ENCODE results near the gene ECT2. TPM values are rescaled to one million over a fixed set of nuclear protein-coding genes. Genes with fewer than 3 reads are reported as not detected.
"Not testable (repeated sequence)": the region's sequence is repeated elsewhere in the genome, so short reads cannot be mapped to it uniquely, and the experiment has no call there.

Gene ECT2
- 10 to 100 TPM; 48.2 to 52.8 TPM for total RNA-seq

- H3K9me3 Mint-ChIP-seq: no peaks in the 10 kb centered on the region
- peak within 1 kb of the TSS; percentile 87 for H3K4me3 Mint-ChIP-seq
- CTCF ChIA-PET: interaction anchor here (0.6 to 1.9 kb wide), 17 partner anchors 11 to 303 kb away, joined by 3 to 7 read pairs (median 4); partner anchors contain the start of genes GHSR and NCEH1
- POLR2A ChIA-PET: interaction anchor here (1.0 to 1.7 kb wide), 2 partner anchors 10 to 1842 kb away, joined by 3 to 4 read pairs; partner anchors contain the start of gene EIF5A2
- peak within 1 kb of the TSS; percentile 87 for H3K27ac Mint-ChIP-seq
- peaks cover 22% of the 10 kb centered on the region for H3K4me1 Mint-ChIP-seq (ENCODE audit: low read depth)
- H3K27me3 Mint-ChIP-seq: peaks cover 1% of the 10 kb centered on the region
- peaks cover 16% of the 10 kb centered on the region for H3K36me3 Mint-ChIP-seq
- peak; percentile 99 for DNase-seq
- intact Hi-C loops (cut with micrococcal nuclease): loop anchor here (1.0 to 10.0 kb wide), 7 partner anchors 26 to 713 kb away; partner anchors contain the start of genes FNDC3B and NCEH1
These were observed at the start of gene ECT2 for GRCh38 chr3:172750368-172751174. ECT2 (plus strand) TSS chr3:172750726; CDS start chr3:172754531, 3,805 bp downstream.

GRCh38 chr3:172700936-172701455 is 49.5 kb upstream of the ECT2 start:
- Mint-ChIP-seq H3K4me3 (no peak overlapping the region), H3K9me3 (no peaks in the 10 kb centered on the region), H3K4me1 (ENCODE audit: low read depth) (no peaks in the 10 kb centered on the region), H3K27me3 (no peaks in the 10 kb centered on the region), H3K27ac (no peak overlapping the region), H3K36me3 (no peaks in the 10 kb centered on the region)
- DNase-seq: no peak
- intact Hi-C loops (cut with micrococcal nuclease): no loop called here
- CTCF ChIA-PET: interaction anchor here (1.0 kb wide), 1 partner anchor 28 kb away, joined by 5 read pairs; no protein-coding TSS in a partner anchor
- POLR2A ChIA-PET: no interaction called here

- Mint-ChIP-seq H3K27ac (no peak overlapping the region), H3K9me3 (no peaks in the 10 kb centered on the region), H3K27me3 (no peaks in the 10 kb centered on the region), H3K4me1 (ENCODE audit: low read depth) (no peaks in the 10 kb centered on the region), H3K36me3 (no peaks in the 10 kb centered on the region), H3K4me3 (no peak overlapping the region)
- intact Hi-C loops (cut with micrococcal nuclease): no loop called here
- no peak for DNase-seq
- ChIA-PET POLR2A (no interaction called here), CTCF (interaction anchor here (1.3 kb wide), 1 partner anchor 9 kb away, joined by 3 read pairs; the partner anchor contains the start of gene NCEH1)
These were observed 48.8 kb upstream of the ECT2 start for GRCh38 chr3:172701751-172702150.

GRCh38 chr3:172702256-172702655 is 48.3 kb upstream of the ECT2 start:
- Mint-ChIP-seq H3K36me3 (no peaks in the 10 kb centered on the region), H3K9me3 (no peaks in the 10 kb centered on the region), H3K4me3 (no peak overlapping the region), H3K27ac (no peak overlapping the region), H3K27me3 (no peaks in the 10 kb centered on the region), H3K4me1 (ENCODE audit: low read depth) (no peaks in the 10 kb centered on the region)
- ChIA-PET POLR2A (no interaction called here), CTCF (interaction anchor here (1.3 kb wide), 1 partner anchor 9 kb away, joined by 3 read pairs; the partner anchor contains the start of gene NCEH1)
- DNase-seq: no peak
- intact Hi-C loops (cut with micrococcal nuclease): no loop called here

GRCh38 chr3:172702731-172703130 is 47.8 kb upstream of the ECT2 start:
- H3K9me3 Mint-ChIP-seq; H3K36me3 Mint-ChIP-seq; H3K4me1 Mint-ChIP-seq (ENCODE audit: low read depth); H3K4me3 Mint-ChIP-seq; DNase-seq; H3K27ac Mint-ChIP-seq; H3K27me3 Mint-ChIP-seq; POLR2A ChIA-PET; intact Hi-C loops (cut with micrococcal nuclease): not testable (repeated sequence)
- CTCF ChIA-PET: interaction anchor here (1.3 to 2.2 kb wide), 2 partner anchors 8 to 30 kb away, joined by 3 to 10 read pairs; partner anchors contain the start of gene NCEH1

GRCh38 chr3:172704001-172704400 is 46.5 kb upstream of the ECT2 start:
- H3K4me1 Mint-ChIP-seq (ENCODE audit: low read depth): peaks cover 3% of the 10 kb centered on the region
- no peak overlapping the region for H3K4me3 Mint-ChIP-seq
- no peaks in the 10 kb centered on the region for H3K27me3 Mint-ChIP-seq
- no peaks in the 10 kb centered on the region for H3K36me3 Mint-ChIP-seq
- ChIA-PET POLR2A (interaction anchor here (0.6 kb wide), 1 partner anchor 39 kb away, joined by 3 read pairs; no protein-coding TSS in a partner anchor), CTCF (interaction anchor here (0.9 to 2.2 kb wide), 2 partner anchors 31 to 46 kb away, joined by 3 to 10 read pairs; partner anchors contain the start of gene ECT2)
- DNase-seq: no peak
- intact Hi-C loops (cut with micrococcal nuclease): no loop called here
- no peaks in the 10 kb centered on the region for H3K9me3 Mint-ChIP-seq
- no peak overlapping the region for H3K27ac Mint-ChIP-seq

GRCh38 chr3:172705170-172705569 is 45.4 kb upstream of the ECT2 start:
- H3K4me3 Mint-ChIP-seq: no peak overlapping the region

GRCh38 chr3:172707030-172707429 is 43.5 kb upstream of the ECT2 start:
- H3K27me3 Mint-ChIP-seq: no peaks in the 10 kb centered on the region
- no peak overlapping the region for H3K27ac Mint-ChIP-seq
- no peaks in the 10 kb centered on the region for H3K36me3 Mint-ChIP-seq
- peaks cover 19% of the 10 kb centered on the region for H3K4me1 Mint-ChIP-seq (ENCODE audit: low read depth)
- ChIA-PET POLR2A (no interaction called here), CTCF (interaction anchor here (0.7 kb wide), 1 partner anchor 33 kb away, joined by 3 read pairs; no protein-coding TSS in a partner anchor)
- intact Hi-C loops (cut with micrococcal nuclease): no loop called here
- no peaks in the 10 kb centered on the region for H3K9me3 Mint-ChIP-seq
- no peak for DNase-seq
- no peak overlapping the region for H3K4me3 Mint-ChIP-seq

More at GRCh38 chr3:172705170-172705569, 45.4 kb upstream of the ECT2 start:
- CTCF ChIA-PET: no interaction called here
- Mint-ChIP-seq H3K27ac (no peak overlapping the region), H3K36me3 (no peaks in the 10 kb centered on the region), H3K4me1 (ENCODE audit: low read depth) (peaks cover 14% of the 10 kb centered on the region), H3K9me3 (no peaks in the 10 kb centered on the region), H3K27me3 (no peaks in the 10 kb centered on the region)
- intact Hi-C loops (cut with micrococcal nuclease): no loop called here
- POLR2A ChIA-PET: no interaction called here
- no peak for DNase-seq

GRCh38 chr3:172707967-172708366 is 42.6 kb upstream of the ECT2 start:
- Mint-ChIP-seq H3K4me1 (ENCODE audit: low read depth) (peaks cover 19% of the 10 kb centered on the region), H3K36me3 (no peaks in the 10 kb centered on the region), H3K27ac (no peak overlapping the region), H3K9me3 (no peaks in the 10 kb centered on the region), H3K4me3 (no peak overlapping the region), H3K27me3 (no peaks in the 10 kb centered on the region)
- ChIA-PET CTCF (interaction anchor here (0.8 to 1.5 kb wide), 2 partner anchors 35 to 42 kb away, joined by 3 to 7 read pairs; partner anchors contain the start of gene ECT2), POLR2A (no interaction called here)
- no peak for DNase-seq
- intact Hi-C loops (cut with micrococcal nuclease): no loop called here

- intact Hi-C loops (cut with micrococcal nuclease): no loop called here
- CTCF ChIA-PET: interaction anchor here (1.3 to 3.6 kb wide), 4 partner anchors 36 to 113 kb away, joined by 4 to 34 read pairs (median 7); partner anchors contain the start of gene ECT2
- Mint-ChIP-seq H3K27me3 (no peaks in the 10 kb centered on the region), H3K36me3 (no peaks in the 10 kb centered on the region), H3K9me3 (no peaks in the 10 kb centered on the region), H3K4me1 (ENCODE audit: low read depth) (peaks cover 19% of the 10 kb centered on the region), H3K27ac (no peak overlapping the region), H3K4me3 (peak overlapping the region; percentile 4)
- POLR2A ChIA-PET: no interaction called here
- no peak for DNase-seq
These were observed 41.4 kb upstream of the ECT2 start for GRCh38 chr3:172708921-172709773.

- no peak overlapping the region for H3K27ac Mint-ChIP-seq
- H3K4me1 Mint-ChIP-seq (ENCODE audit: low read depth): peaks cover 19% of the 10 kb centered on the region
- H3K9me3 Mint-ChIP-seq: no peaks in the 10 kb centered on the region
- no peaks in the 10 kb centered on the region for H3K36me3 Mint-ChIP-seq
- ChIA-PET CTCF (interaction anchor here (0.7 to 3.6 kb wide), 10 partner anchors 25 to 114 kb away, joined by 3 to 34 read pairs (median 4); partner anchors contain the start of gene ECT2), POLR2A (interaction anchor here (1.0 kb wide), 1 partner anchor 20 kb away, joined by 4 read pairs; no protein-coding TSS in a partner anchor)
- no peaks in the 10 kb centered on the region for H3K27me3 Mint-ChIP-seq
- DNase-seq: peak; percentile 21
- intact Hi-C loops (cut with micrococcal nuclease): no loop called here
- peak overlapping the region; percentile 91 for H3K4me3 Mint-ChIP-seq
These were observed 40.5 kb upstream of the ECT2 start for GRCh38 chr3:172709774-172710663.
